GM13977 (cell line): ENCODE data around the gene SPC25.
"Not testable (repeated sequence)": the region's sequence is repeated elsewhere in the genome, so short reads cannot be mapped to it uniquely, and the experiment has no call there.

ENCODE experiments used
- DNase-seq: peaks from one replicate; pipeline ENCODE4 v3.0.0; 2012; ENCODE audit warnings: low spot score
- in situ Hi-C: fragments of 300-500 bp; cut with MboI; formaldehyde crosslinking; loops from one replicate; pipeline ENCODE4 v1.12.0; 2022; ENCODE audit warnings: low sequenced_read_pairs, low pct_unique_long_range_greater_than_20kb, mixed read lengths, inconsistent platforms; ENCODE audit not compliant: unreplicated experiment
- TF ChIP-seq, protein P1 (sequence below): IDR thresholded peaks from 2 replicates; pipeline ENCODE4 v1.5.1; 2012; ENCODE audit warnings: mild to moderate bottlenecking, control low read depth; ENCODE audit not compliant: insufficient read depth; ENCODE audit errors: extremely low read depth, missing control alignments

SPC25 gene

DNA sequence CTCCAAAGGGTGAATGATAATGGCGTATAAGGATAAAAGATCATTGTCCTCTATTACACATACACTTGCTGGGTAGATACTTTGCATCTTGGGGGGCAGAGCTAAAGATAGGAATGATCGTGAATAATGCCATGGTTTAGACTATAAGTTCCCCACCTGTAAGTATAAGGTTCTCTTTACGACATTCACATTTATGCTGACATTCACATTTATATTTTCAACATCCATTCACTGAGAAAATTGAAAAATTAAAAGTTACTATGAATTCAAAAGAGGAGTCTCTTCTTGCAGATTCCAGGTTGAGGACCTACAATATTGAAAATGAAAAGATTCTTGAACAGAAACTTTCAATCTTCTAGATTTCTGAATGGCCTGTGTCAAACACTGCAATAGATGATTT lies 2.1 kb upstream of the SPC25 start:
- DNase-seq, result no peak
- in situ Hi-C loops, result no loop called here
- TF ChIP-seq, protein P1, sequence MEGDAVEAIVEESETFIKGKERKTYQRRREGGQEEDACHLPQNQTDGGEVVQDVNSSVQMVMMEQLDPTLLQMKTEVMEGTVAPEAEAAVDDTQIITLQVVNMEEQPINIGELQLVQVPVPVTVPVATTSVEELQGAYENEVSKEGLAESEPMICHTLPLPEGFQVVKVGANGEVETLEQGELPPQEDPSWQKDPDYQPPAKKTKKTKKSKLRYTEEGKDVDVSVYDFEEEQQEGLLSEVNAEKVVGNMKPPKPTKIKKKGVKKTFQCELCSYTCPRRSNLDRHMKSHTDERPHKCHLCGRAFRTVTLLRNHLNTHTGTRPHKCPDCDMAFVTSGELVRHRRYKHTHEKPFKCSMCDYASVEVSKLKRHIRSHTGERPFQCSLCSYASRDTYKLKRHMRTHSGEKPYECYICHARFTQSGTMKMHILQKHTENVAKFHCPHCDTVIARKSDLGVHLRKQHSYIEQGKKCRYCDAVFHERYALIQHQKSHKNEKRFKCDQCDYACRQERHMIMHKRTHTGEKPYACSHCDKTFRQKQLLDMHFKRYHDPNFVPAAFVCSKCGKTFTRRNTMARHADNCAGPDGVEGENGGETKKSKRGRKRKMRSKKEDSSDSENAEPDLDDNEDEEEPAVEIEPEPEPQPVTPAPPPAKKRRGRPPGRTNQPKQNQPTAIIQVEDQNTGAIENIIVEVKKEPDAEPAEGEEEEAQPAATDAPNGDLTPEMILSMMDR, result no peak

GRCh38 chr2:168889635-168890005 lies 610 bp downstream of the SPC25 start:
- TF ChIP-seq, protein P1, result no peak
- DNase-seq, result no peak
- in situ Hi-C loops, result no loop called here

DNA sequence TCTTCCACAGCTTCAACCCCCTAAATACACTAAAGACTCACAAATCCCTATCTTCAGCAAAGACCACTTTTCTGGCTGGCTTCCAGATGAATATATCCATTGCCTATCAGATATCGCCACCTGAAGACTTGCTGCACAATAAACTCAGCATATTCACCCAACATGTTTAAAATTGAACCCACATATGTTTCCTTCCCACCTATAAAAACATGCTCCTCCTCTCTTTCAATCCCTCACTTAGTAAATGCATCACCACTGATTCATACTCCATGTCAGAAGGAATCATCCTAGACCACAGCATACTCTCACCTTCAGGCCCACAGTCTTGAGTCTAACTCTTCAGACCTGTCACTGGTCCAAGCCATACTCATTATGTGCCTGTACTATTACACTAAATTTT lies 5.3 kb downstream of the SPC25 start:
- DNase-seq, result no peak
- TF ChIP-seq, protein P1, result no peak
- in situ Hi-C loops, result no loop called here

DNA sequence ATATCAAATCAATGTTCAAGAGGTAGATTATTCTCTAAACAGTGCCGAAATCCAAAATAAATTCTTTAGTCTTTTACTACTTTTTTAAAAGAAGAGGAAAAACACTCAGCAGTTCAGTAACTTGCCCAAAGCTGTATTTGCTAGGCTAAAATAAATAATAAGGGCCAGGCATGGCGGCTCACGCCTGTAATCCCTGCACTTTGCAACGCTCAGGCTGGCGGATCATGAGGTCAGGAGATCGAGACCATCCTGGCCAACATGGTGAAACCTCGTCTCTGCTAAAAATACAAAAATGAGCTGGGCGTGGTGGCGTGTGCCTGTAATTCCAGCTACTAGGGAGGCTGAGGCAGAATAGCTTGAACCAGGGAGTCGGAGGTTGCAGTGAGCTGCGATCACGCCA lies 8.1 kb downstream of the SPC25 start:
- DNase-seq, in situ Hi-C loops: not testable (repeated sequence)

GRCh38 chr2:168874368-168875054 lies 15.7 kb downstream of the SPC25 start:
- no peak for DNase-seq
- in situ Hi-C loops, result no loop called here
- TF ChIP-seq, protein P1, result no peak

GRCh38 chr2:168870824-168871223 lies 19.4 kb downstream of the SPC25 start:
- DNase-seq, in situ Hi-C loops: not testable (repeated sequence)

- in situ Hi-C loops, DNase-seq: not testable (repeated sequence)
Measured at GRCh38 chr2:168870369-168870768, 19.9 kb downstream of the SPC25 start.

- in situ Hi-C loops, DNase-seq: not testable (repeated sequence)
Measured at GRCh38 chr2:168867164-168867563, 23.1 kb downstream of the SPC25 start.

GRCh38 chr2:168858146-168858545 lies 32.1 kb downstream of the SPC25 start:
- in situ Hi-C loops, result no loop called here
- TF ChIP-seq, protein P1, result no peak
- DNase-seq, result no peak
